SIG-M5 treated with dmso at 0.1 percent for 504 hours (cell line): Measurements from ENCODE around the gene NDUFB10.

Experiments
- DNase-seq: peaks from one replicate; lab custom pipeline; 2025; ENCODE audit not compliant: unreplicated experiment; lab: John Stamatoyannopoulos, UW

NDUFB10 gene

GRCh38 chr16:1982991-1983543 is 23.7 kb downstream of the NDUFB10 start:
- DNase-seq = no peak

- DNase-seq = peak; percentile 71
Observed at GRCh38 chr16:1983544-1984346, 24.4 kb downstream of the NDUFB10 start, which contains the start of gene GFER. Gene GFER, plus strand, starts transcription at chr16:1984193. Its CDS starts 26 bp downstream, at chr16:1984219.

- DNase-seq = no peak
Observed at GRCh38 chr16:1984347-1985225, 25.2 kb downstream of the NDUFB10 start.

DNA sequence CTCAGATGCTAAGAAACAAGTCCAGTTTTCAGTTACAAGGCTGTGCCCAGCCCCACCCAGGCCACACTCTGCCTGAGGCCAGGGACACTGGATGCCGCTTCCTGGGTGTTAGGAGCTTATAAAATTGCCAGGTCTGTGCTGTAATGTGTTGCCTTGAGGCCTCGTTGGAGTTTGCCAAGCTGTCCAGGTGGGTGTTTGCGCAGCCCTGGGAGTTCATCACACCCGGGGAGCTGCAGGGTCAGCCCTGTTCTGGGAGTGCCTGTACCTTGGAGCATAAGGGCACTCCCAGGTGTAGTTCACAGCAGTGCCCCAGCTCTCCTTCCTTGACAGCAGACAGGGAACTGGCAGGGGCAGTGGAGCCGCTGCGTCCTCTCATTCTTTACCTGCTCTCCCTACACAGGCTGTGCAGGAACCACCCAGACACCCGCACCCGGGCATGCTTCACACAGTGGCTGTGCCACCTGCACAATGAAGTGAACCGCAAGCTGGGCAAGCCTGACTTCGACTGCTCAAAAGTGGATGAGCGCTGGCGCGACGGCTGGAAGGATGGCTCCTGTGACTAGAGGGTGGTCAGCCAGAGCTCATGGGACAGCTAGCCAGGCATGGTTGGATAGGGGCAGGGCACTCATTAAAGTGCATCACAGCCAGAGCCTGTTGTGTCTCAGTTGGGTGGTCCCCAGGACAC is 26.3 kb downstream of the NDUFB10 start:
- DNase-seq = no peak

GRCh38 chr16:1987198-1987597 is 27.9 kb downstream of the NDUFB10 start:
- no peak for DNase-seq

- DNase-seq = no peak
Observed at GRCh38 chr16:1989209-1990100, 30.1 kb downstream of the NDUFB10 start, which contains the start of gene SYNGR3. Gene SYNGR3, plus strand, starts transcription at chr16:1989970. Its CDS starts 133 bp downstream, at chr16:1990103.

DNA sequence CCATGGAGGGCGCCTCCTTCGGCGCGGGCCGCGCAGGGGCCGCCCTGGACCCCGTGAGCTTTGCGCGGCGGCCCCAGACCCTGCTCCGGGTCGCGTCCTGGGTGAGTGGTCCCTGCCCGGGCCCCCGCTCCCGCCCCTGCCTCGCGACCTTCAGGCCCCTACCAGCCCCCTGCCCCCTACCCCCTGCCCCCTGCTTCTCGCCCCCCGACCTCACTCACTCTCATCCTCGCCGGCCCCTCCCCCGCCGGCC is 30.7 kb downstream of the NDUFB10 start:
- no peak for DNase-seq

- no peak for DNase-seq
Observed at GRCh38 chr16:1990351-1991134, 31.2 kb downstream of the NDUFB10 start.

- no peak for DNase-seq
Observed at GRCh38 chr16:1991135-1991551, 31.8 kb downstream of the NDUFB10 start.

DNA sequence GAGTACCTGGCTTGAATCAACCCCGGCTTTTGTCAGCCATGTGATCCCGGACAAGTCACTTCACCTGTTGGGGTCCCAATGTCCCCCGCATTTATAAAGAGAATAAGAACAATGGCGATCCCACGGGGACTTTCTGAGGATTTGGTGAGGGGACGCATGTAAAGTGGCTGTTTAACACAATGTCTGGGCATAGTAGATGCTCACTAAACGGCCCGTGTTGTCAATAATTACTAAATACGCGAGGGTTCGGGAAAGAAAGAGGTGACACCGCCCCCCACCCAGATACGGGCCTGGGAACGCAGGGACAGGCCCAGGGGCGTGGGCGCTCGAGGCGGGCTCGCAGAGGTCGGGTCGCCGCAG is 32.2 kb downstream of the NDUFB10 start:
- no peak for DNase-seq

GRCh38 chr16:1991948-1992703 is 32.8 kb downstream of the NDUFB10 start:
- DNase-seq = peak; percentile 76

DNA sequence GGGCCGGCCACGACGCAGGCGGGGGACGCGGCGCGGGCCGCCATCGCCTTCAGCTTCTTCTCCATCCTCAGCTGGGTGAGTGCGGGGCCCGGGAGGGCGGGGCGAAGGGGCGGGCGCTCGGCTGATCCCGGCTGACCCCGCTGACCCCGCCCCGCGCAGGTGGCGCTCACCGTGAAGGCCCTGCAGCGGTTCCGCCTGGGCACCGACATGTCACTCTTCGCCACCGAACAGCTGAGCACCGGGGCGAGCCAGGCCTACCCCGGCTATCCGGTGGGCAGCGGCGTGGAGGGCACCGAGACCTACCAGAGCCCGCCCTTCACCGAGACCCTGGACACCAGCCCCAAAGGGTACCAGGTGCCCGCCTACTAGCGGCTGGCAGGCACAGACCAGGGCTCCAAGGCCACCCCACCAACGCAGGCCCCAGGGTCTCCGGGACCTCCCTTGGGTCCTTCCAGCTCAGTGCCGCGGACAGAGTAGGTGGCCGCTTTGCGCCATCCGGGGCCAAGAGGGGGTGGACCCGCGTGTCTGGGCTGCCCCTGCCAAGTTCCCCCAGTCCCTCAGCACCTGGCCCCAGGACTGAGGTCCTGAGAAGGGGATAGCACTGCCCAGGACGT is 33.5 kb downstream of the NDUFB10 start:
- no peak for DNase-seq

GRCh38 chr16:1993731-1994131 is 34.4 kb downstream of the NDUFB10 start:
- peak; percentile 42 for DNase-seq

GRCh38 chr16:1997494-1998359 is 38.4 kb downstream of the NDUFB10 start:
- DNase-seq = no peak

- DNase-seq = no peak
Observed at GRCh38 chr16:1998360-1998835, 39.1 kb downstream of the NDUFB10 start.

DNA sequence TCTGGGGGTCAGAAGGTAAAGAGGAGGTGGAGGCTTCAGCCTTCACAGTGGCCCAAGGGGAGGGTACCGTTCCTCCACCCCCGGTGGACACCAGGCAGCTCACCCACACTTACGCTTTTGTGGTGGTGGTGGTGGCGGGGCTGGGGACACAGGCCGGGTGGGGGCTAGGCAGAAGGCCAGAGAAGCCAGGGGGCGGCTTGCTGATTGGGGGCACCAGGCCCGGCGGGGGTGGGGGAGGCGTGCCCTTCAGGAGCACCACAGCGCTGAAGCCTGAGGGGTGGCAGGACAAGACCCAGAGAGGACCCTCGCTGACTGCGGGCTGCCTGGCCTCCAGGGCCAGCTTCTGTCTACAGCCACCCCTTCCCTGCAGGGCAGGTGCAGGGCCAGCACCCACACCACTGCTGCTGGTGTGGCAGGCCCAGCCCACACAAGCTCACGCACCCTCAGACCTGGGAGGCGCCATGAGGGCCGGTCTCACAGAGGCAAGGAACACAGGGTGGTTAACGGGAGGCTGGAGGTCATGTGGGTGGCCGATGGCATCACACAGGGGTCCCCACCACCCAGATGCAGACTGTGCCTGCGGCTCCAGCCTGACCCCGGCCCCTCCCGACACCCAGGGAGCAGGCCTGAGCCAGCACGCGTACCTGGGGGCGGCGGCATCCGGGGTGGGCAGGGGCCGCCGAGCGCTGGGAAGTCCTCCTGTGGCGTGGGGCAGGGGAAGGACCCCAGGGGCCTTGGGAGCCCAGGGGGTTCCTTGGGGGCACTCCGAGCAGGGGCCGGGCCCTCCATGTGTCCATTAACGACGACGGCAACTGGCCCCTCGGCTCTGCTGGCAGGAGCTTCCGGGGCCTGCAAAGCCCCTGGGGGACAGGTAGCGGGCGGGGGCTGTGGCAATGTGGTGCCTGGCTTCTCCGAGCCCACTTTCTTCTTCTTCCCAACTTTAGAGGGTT is 39.8 kb downstream of the NDUFB10 start:
- no peak for DNase-seq
